Central memory CD4-positive, alpha-beta T cell (primary cell): ENCODE data around the gene ENOX1.

Source experiments
- DNase-seq: peaks from one replicate; pipeline ENCODE4 v3.0.0; 2022

Gene ENOX1

DNA sequence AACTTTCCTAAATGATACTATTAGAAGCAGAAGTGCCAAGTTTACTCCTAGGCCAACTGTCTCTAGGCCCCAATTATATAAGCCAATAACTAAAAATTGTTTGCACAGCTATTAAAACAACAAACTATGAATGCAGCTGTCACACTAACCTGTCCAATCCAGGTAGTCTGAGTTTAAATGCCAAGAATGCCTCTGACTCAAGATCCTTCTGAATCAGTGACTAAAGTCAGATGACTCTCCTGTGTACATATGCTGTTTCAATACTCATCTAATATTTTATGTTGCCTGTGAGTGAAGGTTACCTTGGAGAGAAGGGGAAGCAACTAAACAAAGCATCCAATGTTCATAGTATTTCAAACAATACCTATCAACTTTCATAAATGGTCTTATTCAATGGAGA is 257.0 kb downstream of the ENOX1 start:
- no peak for DNase-seq

DNA sequence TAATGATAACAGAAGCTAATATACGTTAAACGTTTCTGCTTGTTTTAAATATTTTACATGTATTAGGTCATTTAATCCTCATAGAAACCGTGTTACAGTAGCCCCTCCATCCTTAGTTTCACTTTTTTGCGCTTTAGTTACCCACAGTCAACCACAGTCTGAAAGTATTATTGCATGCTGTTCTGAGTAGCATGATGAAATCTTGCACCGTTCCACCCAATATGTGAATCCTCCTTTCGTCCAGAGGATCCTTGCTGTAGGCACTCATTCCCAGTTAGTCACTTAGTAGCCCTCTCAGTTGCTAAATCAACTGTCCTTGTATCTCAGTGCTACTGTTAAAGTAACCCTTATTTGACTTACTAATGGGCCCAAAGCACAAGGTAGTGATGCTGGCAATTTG is 257.8 kb downstream of the ENOX1 start:
- no peak for DNase-seq

DNA sequence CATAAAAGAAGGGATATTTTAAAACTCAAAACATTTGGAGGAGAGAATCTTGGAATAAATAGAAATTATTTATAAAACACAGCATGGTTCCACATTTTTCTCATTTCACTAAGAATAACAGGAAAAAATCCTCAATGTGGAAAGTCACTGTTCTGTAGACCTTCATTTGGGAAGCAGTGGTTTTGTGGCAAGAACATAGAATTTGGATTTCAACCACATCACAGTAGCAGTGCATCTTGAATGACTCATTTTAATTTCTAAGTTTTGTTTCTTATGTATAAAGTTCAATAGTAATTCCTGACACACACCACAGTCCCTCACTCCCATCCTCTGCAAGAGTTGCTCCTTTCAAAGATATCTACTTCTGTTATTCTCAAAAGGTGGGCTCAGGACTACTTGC is 264.0 kb downstream of the ENOX1 start:
- no peak for DNase-seq

DNA sequence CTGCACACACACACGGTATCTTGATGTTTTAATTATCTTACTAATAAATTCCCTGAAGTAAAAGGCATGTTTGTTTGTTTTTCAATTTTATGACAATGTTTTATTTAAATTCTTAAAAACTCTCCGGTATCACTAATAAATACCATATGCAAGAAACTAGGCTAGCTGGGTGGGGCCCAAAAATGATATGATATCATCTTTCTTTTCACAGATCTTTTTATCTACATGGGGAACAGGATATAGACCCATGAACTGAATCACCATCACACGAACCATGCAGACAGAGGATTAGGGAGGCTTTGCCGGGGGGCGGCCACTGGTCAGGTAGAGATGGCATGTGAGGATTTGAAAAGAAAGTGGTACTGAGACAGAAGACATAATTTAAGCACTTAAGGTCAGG is 266.4 kb downstream of the ENOX1 start:
- no peak for DNase-seq

DNA sequence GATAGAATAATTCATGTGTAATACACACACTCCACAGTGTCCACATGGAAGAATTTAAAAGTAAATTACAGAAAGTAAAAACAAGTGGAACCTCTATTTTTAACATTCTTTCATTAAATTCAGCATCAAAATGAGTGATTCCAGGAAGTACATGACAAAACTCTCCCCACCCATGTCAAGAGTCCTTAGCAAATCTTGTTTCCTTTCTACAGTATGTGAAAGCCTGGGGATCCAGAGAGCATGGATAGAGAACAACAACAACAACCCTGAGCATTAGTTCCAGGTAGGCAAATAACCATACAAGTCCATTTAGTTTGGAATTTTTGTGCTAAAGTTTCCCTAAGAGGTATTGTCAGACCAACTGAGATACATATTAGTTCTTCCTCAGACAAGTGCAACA is 267.9 kb downstream of the ENOX1 start:
- no peak for DNase-seq

DNA sequence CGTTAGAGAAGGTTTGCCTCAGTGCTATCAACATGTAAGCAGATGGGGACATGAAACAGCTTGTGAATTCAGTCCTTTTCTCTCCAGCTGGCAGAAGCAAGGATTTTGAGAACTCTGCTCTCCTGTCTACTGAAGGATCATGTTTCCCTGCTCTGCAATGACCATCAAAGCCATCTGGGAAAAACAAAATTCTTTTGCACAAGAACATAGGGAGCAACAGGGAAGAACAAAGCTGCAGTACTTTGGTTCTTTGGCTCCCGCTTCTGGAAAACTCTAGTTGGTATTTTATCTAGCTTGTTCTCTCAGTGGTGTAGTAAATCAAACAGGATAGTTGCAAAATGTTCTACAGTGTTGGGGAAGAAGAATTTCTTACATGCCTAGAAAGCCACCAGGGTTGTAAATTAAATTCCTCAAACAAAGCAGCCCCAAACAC is 270.4 kb downstream of the ENOX1 start:
- no peak for DNase-seq

DNA sequence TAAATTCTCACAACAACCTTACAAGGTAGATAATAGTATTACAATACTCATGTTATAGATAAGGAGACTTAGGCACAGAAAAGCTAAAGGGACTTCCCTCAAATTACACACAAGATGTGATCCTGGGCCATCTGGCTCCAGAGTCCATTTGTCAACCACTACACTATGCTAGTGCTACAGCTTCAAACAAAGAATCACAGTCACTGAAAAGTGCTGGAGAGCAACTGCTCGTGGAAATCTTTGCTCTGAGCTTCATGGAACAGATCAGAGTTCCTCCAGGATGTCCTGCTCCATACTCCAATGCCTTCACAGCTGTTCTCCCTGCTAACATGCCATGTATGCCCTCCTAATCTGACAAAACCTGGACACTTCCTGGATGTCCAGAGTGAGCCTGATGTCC is 271.2 kb downstream of the ENOX1 start:
- no peak for DNase-seq

DNA sequence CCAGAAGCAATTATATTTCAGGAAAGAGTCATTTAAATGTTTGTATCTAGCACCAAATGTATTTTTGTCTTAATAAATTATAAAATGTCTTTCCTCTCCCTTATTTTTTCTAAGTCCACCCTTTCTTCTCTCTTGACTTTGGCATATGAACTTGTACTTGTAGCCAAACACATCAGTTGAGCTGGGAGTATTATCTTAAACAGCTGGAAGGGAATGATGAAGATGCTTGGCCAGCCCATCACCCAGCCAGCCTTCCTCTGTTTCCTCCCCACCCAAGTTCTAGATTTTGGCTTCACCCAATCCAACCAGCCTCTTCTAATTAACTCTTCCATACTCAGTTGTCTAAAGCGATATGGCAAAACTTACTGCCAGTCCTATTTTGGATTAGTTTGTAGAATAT is 272.5 kb downstream of the ENOX1 start:
- no peak for DNase-seq

DNA sequence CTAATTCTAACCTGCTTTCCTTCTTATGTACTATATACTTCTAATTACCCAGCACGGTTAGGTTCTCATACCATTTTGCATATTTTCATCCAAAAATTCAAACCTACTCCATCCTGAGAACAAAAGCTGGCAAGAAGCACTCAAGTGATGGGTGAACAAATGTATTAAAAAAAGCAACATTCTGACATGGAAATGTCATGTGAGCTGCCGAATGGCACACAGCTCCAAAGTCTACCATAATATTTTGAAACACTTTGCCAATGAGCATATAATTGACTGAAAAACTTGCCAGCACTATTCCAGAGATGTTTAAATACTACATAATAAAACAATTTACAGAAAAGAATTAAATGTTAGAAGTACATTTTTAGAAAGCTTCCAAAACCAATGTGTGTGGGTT is 274.6 kb downstream of the ENOX1 start:
- DNase-seq: no peak

DNA sequence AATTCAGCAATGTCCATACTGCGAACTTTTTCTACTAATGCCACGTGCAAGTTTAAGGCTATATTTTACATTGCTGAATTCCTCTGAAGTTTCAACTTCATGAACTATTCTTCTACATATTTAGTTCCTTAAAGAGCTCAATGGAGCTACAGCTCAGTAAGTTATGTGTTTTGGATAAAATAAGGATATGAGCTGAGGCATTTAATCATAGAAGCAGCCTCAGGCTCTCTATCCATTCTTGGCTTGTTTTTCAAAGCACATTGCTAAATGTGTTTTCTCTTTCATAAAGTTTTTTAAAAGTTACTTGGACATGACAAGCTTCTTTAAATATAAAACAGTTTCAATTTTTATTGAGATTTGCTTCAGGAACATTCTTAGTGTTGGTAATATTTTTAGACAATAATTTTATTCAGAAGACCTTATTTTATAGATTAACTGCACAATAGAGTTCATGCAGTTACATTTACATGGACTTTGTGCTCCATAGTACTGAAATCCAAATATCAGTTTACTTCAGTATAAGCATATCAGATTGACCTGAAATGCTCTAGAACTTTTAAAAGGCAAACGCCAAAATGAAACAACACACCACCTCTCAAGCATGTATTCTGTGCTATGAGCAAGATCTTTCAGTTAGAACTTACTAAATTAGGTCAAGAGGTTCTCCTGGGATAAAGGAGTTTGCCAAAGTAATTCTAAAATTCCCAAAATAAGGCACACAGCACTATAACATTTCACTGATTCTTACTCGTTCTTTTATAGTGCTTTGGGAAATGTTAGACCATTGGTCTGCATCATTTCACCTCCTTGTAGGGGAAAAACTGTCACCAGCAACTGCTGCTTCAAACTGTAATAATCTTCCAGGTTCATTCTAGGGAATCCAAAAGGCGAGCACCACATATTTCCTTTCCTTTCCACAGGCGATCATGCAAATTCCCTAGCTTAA is 275.5 kb downstream of the ENOX1 start:
- no peak for DNase-seq

DNA sequence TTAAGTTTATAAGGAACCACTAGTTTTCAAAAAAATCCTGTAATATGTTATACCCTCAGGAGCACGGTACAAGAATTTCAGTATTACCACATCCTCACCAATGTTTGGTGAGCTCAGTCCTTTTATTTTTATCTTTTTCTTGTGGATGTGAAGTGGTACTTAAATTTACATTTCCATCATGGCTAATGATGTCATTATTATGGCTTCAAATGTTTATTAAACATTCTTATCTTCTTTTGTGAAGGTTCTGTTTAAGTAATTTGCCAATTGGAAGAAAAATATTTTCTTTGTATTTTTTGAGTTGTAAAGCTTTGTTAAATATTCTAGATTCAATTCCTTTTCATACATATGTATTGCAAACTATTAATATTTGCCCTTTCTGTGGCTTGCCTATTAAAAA is 291.0 kb downstream of the ENOX1 start:
- no peak for DNase-seq

DNA sequence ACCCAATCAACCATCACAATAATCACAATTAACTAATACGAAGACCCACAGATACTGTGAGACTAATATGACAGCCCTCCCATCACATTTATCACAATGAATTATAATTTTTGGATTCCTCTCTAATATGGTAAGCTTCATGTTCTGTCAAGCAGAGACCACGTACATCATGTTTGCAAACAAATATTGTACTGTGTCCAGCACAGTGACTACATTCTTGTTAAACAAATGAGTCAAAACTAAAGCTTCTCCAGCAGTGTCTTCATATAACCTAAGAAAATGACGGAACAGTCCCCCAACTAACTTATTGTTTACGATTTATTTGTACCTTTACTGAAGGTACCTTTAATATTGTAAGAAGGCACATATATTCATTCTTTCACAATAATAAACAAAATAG is 292.6 kb downstream of the ENOX1 start:
- no peak for DNase-seq

DNA sequence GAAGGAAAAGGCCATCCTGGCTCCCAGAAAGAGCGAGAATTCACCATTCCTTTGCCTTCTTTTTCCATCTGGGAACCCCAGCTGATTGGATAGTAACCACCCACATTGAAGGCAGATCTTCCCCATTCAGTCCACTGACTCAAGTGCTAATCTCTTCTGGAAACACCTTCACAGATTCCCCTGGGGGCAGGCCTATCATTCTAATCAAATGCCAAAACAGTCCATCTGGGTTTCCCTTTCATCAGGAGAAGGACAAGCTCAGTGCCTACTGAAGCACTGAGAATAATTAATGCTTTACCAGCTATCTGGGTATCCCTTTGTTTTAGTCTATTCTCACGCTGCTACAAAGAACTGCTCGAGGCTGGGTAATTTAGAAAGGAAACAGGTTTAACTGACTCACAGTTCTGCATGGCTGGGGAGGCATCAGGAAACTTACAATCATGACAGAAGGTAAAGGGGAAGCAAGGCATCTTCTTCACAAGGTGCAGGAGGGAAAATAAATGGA is 293.2 kb downstream of the ENOX1 start:
- DNase-seq: no peak

DNA sequence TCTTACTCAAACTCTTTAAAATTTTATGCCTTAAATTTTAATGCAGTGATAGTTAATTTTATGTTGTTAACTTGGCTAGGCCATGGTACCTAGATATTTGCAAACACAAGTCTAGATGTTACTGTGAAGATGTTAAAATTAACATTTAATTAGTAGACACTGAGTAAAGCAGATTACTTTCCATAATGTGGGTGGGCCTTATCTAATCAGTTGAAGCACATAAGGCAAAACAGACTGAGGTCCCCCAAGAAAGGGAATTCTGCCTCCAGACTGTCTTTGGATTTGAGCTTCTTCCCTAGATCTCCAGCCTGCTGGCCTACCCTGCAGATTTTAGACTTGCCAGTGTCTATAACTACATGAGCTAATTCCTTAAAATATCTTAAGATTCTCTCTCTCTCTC is 294.0 kb downstream of the ENOX1 start:
- DNase-seq: no peak

DNA sequence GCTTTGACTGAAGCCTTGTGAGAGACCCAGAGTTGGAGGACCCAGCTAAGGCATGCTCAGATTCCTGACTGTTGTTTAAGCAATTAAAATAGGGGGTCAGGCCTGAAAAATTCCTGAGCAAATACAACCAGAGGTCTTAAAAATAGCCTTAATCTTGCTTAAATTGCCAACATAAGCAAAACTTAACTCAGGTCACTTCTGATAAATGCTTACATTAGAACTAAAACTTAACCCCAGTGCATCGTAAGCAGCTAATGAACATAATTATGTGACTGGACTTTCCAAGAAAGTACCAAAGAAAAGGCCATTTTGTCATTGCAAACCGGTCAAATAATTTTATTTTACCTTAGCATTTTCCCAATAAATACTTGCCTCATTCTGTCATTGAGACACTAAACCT is 294.5 kb downstream of the ENOX1 start:
- no peak for DNase-seq

DNA sequence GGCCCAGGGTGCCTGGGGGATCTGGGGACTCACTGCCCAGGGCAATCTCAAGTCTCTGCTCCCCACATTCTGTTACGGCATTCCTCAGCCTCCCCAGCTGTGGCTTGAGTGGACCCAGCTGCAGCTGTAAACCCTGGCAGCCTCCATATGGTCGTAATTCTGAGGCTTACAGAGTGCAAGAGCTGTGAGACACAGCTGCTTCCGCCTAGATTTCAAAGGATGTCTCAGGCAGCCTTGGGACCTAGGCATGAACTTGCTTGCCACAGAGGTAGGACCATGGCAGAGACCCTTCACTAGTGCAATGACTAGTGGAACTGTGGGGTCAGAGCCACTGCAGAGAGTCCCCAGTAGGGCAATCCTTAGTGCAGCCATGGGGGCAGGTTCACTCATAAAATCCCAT is 297.5 kb downstream of the ENOX1 start:
- no peak for DNase-seq

DNA sequence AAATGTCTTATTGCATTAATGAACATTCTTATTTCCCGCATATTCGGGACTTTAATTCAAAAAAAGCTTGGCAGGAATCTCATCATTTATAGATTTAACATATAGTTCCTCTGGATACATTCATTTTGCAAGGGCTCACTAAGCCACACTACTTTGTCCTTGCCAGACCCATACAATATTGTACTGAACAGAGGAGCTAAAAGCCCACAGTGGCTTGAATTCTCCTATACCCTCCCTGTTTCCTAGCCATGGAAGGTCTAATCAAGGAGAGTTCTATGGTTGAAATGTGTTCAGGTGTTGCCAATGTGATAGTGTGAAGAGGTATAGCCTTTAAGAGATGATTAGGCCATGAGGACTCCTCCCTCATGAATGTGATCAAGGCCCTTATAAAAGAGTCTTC is 298.9 kb downstream of the ENOX1 start:
- DNase-seq: no peak

DNA sequence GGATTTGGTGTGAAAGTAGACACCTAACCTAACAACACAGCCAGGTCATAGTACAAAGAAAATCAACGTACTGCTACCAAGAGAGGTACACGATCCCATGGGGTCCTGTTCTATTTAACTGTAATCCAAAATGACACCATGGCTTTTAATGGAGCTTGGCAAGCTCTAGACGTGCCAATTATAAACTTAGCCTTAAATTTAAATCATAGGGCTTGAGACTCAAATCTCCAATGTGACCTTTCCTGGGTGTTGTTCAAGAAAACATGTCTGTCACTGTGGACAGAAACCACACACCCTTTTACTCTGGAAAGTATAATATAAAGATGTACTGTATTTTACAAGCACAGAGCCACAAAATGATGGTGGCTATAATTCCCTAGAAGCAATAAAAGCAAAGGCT is 299.3 kb downstream of the ENOX1 start:
- no peak for DNase-seq

DNA sequence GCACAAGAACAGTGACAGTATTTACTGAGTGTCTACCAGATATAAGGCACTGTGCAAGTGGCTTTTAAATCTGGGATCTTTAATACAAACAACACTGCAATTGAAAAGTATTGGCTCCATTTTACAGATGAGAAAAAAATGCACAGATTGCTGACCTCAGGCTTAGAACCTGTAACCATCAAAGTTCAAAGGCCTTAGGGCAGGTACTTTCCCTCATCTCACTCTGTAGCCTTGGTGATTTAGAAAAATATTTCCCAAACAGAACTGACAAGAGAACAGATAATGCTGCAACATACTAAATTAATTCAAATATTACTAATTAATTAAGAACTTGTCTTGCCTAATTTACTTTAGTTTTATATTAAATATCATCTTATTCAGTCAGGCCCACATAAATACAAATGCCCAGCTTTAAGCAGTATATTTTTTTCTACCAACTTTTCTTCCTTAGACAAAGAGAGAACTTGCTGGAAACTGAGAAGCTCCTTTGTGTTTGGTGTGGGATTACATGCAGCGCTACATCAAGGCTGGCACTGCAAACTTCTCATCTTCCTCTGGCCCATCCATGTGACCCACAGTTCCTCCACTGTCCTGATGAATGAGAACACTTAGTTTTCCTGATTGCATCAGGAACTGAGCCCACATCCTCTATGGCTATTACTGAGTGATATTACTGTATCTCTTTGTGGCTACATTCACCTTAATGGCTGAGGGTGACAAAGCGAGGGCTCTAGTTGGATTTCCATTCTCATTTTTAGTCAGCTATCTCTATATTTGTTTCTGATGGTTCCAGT is 302.1 kb downstream of the ENOX1 start:
- DNase-seq: peak; percentile 9

DNA sequence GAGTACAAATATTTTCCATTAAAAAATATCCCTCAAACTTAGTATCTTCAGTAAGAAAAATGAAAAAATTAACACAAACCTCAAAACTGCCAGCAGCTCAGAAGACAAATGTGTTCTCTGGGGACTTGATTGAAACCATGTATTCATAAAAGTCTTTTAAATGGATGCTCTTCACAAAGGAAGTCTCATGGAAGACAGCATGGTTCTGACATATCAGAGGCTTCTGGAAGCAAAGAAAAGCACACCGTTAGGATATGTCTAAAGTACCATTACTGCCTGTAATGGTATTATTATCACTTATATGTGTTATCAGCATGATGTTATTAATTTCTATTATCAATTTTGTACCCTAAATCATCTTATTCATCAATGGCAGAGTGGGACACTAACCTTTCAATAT is 302.8 kb downstream of the ENOX1 start:
- DNase-seq: no peak

DNA sequence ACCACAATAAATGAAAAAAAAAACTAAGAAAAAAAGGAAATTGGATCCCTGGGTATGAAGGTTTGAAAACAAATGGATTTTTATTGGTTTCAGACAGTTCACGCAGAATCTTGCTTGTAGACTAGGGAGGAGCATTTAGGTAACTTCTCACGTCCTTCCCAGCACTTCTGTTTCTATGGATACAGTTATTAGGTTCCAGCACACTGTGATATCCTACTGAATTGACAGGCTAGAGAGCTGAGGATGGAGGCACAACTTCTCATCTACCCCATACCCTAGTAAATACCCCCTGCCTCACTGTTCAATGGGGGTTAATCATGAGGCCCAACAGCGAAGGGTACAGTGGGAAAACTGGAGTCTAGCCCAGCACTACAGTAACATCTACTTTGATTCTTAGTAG is 304.1 kb downstream of the ENOX1 start:
- no peak for DNase-seq

DNA sequence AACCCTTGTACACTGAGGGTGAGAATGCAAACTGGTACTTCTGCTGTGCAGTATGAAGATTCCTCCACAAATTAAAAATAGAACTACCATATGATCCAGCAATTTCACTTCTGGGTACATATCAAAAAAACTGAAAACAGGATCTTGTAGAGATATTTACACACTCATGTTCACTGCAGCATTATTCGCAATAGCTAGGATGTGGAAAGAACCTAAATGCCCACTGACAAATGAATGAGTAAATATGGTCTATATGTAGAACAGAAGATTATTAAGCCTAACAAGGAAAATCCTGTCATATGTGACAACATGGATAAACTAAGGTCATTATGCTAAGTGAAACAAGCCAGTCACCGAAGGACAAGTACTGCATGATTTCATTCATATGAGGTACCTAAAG is 304.7 kb downstream of the ENOX1 start:
- no peak for DNase-seq

DNA sequence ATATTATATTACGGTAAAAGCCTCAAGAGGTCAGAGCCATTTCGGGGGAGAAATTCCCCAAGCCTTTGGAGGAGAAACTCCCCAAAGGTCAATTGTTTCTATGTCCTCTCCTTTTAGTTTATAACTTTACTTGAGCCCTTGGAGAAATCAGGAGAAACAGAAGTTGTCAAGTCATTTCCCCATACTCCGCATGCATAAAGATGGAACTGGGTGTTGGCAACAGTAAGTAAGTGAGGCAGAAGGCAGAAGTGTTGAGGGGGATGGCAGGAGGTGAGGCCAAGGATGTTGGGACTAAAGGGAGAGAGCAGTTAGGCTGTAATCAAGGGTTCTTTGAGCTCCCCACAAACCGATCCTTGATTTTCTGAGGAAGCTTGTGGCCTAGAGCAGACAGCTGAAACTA is 307.9 kb downstream of the ENOX1 start:
- no peak for DNase-seq

DNA sequence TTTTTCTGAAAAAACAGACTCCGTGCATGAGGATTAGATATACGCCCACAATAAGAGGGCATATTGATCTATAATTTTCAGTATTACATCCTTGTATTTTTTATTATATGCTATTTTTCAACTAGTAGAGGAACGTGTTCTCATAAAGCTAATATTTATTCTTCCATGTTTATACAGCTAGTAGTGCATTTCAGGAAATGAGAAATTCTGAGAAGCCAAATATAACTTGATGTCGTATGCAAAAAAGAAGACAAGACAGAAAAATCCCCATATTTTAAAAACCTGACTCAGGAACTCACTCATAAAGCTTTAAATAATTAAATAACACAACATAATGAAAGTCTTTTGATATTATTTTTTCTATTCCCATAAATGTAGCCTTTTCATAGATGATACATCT is 308.6 kb downstream of the ENOX1 start:
- DNase-seq: no peak
